CD4-positive, CD25-positive, alpha-beta regulatory T cell (primary cell): Measurements from ENCODE around the gene BSPH1. TPM values are rescaled to one million over a fixed set of nuclear protein-coding genes. Genes with fewer than 3 reads are reported as not detected.

ENCODE experiments used
- polyA plus RNA-seq, 4 donors: library from polyadenylated mRNA; unstranded; fragments of 300-500 nt; fragmentation: Illumina TruSeq; gene quantifications; one replicate each; pipeline ENCODE4 v1.2.3, GENCODE V29; 2021
- total RNA-seq: library from RNA; stranded (reverse); gene quantifications from one replicate; pipeline ENCODE4 v1.2.3, GENCODE V29; 2022

The BSPH1 gene
- total and polyA plus RNA-seq, 5 donors from 2014 or later: not detected

Other genes starting within 250 kb of the BSPH1 start
- gene NOP53, start 246.6 kb downstream of the BSPH1 start, total RNA-seq: 701 TPM
- 100 to 1,000 TPM; 168 to 353 (median 217) TPM for gene NOP53, start 246.6 kb downstream of the BSPH1 start, polyA plus RNA-seq
- gene SELENOW, start 213.5 kb downstream of the BSPH1 start, total RNA-seq: 119 TPM
- gene SELENOW, start 213.5 kb downstream of the BSPH1 start, polyA plus RNA-seq: 100 to 1,000 TPM; 345 to 422 (median 391) TPM
- gene TPRX1, start 187.6 kb downstream of the BSPH1 start, total RNA-seq: not detected
- not detected for gene TPRX1, start 187.6 kb downstream of the BSPH1 start, polyA plus RNA-seq
- gene CRX, start 170.2 kb downstream of the BSPH1 start, total RNA-seq: not detected
- not detected for gene CRX, start 170.2 kb downstream of the BSPH1 start, polyA plus RNA-seq
- not detected for gene TPRX2, start 132.9 kb downstream of the BSPH1 start, total RNA-seq
- not detected for gene TPRX2, start 132.9 kb downstream of the BSPH1 start, polyA plus RNA-seq
- gene SULT2A1, start 105.9 kb downstream of the BSPH1 start, total RNA-seq: not detected
- gene SULT2A1, start 105.9 kb downstream of the BSPH1 start, polyA plus RNA-seq: not detected
- not detected for gene ELSPBP1, start 2.5 kb upstream of the BSPH1 start, total RNA-seq
- gene ELSPBP1, start 2.5 kb upstream of the BSPH1 start, polyA plus RNA-seq: not detected
- gene CABP5, start 51.9 kb upstream of the BSPH1 start, total RNA-seq: 0.32 TPM
- not detected for gene CABP5, start 51.9 kb upstream of the BSPH1 start, polyA plus RNA-seq
- 3.5 TPM for gene PLA2G4C, start 118.6 kb upstream of the BSPH1 start, total RNA-seq
- 1 to 10 TPM in 2 of 4 donors, under 1 TPM in 2; 0.59 to 2.7 (median 1.3) TPM for gene PLA2G4C, start 118.6 kb upstream of the BSPH1 start, polyA plus RNA-seq
- 68.2 TPM for gene LIG1, start 178.2 kb upstream of the BSPH1 start, total RNA-seq
- 10 to 100 TPM; 24.9 to 31.0 (median 27.7) TPM for gene LIG1, start 178.2 kb upstream of the BSPH1 start, polyA plus RNA-seq
- 5.0 TPM for gene ZSWIM9, start 178.5 kb upstream of the BSPH1 start, total RNA-seq
- gene ZSWIM9, start 178.5 kb upstream of the BSPH1 start, polyA plus RNA-seq: 1 to 10 TPM in 1 of 4 donors, under 1 TPM in 3; 0.29 to 1.0 (median 0.63) TPM